GM18520 (cell line): ENCODE results near the gene FTL.
A peak's percentile ranks its signal among the peaks of the same experiment; 100 is the strongest.

ENCODE experiments used
- ATAC-seq: cut with Tn5 transposase; IDR thresholded peaks from one replicate; pipeline ENCODE4 v1.9.1; 2021; ENCODE audit not compliant: unreplicated experiment

FTL gene

GRCh38 chr19:48991011-48991609 lies 26.0 kb downstream of the FTL start:
- ATAC-seq, result no peak

DNA sequence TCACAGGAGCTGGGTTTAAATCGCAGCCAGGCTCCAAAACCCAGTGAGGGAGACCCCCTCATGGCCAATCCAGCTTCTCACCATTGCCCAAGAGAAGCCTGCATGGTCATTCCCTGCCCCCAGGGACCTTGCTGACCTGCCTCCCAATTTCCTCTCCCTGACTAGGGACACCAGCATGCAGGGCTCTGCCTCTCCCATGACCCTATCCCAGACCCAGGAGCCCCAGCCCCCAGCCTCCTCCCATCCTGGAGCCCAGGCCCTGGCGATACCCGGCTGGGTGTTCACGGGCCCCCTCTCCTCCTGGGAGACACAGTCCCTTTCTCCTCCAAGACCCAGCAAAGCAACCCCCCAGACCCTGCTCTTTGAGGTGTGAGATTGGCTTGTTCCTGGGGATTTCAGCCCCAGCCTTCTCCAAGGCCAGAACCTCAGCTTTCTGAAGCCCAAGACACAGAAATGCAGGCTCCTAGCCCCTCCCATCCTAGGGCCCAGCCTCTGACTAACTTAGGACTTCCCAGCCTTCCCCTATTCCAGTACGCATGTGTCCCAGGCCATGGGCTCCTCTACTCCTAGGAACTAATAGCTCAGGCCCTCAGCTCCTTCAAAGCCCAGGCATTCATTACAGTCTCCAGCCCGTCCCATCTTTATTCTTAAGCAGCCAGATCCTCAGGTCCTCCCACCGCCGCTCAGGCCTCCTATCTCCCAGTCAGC lies 26.9 kb downstream of the FTL start:
- no peak for ATAC-seq

DNA sequence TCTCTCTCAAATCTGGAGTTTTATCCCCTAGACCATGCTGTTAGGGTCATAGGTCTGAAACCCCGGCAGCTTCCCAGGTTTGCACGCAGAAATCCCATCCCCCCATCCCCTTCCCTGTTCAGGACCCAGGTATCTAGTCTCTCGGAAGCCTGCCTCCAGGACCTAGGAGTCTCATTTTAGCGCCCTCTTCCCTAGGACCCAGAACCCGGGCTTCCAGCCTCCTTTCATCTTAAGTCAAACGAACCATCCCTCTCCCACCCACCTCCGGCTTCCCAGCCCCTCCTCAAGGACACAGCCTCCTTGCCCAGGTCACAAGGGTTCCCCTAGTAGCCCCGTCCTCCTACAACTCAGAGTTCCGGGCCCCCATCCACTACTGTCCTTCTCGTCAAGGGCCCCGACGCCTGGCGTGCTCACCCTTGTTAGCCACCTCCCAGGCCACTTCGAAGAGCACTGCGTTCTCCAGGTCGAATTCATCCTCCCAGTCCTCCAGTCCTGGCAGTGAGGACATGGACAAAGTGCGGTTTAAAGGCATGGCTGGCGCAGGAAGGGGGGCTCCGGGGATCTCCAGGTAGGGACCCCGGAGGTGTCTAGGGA lies 27.6 kb downstream of the FTL start:
- no peak for ATAC-seq

GRCh38 chr19:48993175-48994034 lies 28.3 kb downstream of the FTL start, which contains the start of the genes GYS1 and RUVBL2:
Gene GYS1, minus strand, starts transcription at chr19:48993309. Its CDS starts 197 bp downstream, at chr19:48993112.
Gene RUVBL2, plus strand, starts transcription at chr19:48993887. Its CDS starts 25 bp downstream, at chr19:48993912.
- peak; percentile 85 for ATAC-seq

DNA sequence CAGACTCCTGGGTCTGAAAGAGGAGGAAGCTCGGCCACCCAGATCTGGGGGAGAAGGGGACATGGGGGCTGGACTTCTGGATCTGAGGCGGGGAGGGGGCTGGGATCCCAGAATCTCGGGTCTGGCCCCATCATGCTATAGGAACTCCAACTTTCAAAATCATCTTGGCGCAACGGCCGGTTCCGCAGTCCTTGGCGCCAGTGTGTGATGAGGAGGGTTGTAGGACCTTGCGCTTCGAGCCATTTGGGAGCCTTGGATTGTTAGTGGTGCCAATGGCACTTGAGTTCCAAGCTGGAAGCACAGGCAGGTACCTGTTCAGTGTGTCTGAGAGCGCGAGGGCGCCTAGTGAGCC lies 28.9 kb downstream of the FTL start:
- no peak for ATAC-seq

DNA sequence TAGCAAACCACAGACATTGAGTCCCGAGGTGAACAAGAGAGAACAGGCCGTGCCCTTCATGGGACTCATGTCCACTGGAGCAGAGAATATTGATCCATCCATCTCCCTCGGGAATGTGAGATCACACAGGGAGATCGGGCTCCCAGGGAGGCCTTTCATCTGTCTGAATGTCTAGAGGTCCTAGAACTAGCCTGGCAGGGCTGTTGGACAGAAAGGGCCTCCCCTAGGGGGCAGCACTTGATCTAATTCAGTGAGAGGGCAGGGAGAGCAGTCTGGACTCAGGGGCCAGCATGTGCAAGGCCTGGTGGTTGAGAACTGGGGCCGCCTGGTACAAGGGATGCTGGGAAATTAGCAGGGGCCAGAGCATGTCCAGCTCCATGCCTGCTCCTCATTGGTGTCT lies 32.9 kb downstream of the FTL start:
- no peak for ATAC-seq

GRCh38 chr19:48999481-49000325 lies 34.6 kb downstream of the FTL start:
- ATAC-seq, result no peak

DNA sequence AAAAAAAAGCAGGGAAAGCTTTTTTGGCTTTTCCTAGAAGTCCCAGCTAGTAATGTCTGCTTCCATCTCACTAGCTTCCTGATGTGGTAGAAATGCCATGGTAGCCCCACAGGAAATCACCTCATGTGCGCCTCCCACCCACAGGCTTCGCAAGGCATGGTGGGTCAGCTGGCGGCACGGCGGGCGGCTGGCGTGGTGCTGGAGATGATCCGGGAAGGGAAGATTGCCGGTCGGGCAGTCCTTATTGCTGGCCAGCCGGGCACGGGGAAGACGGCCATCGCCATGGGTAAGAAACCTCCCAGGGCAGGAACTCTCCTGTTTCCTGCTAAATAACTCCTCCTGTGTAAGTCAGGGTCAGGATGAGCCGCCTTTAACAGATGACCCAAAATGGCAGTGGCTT lies 39.0 kb downstream of the FTL start:
- ATAC-seq, result no peak

DNA sequence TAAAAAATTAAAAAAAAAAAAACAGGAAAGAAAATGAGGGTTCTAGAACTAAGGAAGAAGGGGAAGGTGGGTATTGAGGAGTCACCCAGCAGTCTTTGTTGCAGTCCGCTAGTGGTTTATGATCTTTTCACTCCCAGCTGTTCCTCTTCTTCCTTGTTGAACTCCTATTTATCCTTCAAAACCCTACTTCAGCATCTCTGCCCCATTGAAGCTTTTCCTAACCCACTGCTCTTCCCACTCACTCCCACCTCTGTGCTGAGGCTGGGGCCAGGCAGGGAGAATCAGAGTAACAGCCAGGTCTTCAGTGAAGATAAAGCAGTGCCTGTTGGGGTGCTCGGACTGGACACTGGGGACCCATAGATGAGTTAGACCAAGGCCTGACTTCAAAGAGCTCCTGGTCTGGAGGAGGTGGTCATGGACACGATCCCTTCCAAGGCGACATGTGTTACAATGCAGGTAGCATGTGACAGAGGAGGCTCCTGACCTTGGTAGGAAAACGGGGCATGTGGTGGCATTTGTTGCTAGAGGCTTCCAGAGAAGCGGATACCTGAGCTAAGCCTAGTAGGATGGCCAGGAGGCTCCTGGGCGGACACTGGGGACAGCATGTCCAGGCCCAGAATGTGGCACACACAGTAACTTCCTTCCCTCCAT lies 40.0 kb downstream of the FTL start:
- ATAC-seq, result no peak

DNA sequence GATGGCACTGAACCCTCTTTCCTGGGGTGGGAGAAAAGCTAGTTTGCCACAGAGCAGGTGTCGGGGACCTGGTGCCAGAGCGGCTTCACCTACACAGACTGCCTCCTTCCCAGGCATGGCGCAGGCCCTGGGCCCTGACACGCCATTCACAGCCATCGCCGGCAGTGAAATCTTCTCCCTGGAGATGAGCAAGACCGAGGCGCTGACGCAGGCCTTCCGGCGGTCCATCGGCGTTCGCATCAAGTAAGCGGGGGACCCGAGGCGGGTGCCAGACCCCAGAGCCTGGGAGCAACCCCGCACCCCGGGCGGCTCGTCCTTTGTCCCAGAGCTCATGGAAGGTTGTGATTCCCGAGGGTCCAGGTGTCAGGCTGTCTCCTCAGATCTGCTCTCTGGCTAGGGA lies 41.8 kb downstream of the FTL start:
- no peak for ATAC-seq

DNA sequence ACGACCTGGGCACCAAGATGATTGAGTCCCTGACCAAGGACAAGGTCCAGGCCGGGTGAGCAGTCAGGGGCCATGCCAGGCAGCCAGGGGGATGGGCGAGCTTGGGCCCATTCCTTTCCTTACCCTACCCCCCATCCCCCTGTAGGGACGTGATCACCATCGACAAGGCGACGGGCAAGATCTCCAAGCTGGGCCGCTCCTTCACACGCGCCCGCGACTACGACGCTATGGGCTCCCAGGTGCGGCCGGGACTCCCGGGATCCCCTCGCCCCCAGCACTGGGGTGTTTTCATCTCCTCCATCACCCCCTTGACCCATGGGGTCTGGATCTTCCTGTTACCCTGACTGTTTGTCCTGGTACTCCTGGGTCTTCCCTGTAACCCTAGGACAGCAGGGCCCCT lies 44.7 kb downstream of the FTL start:
- ATAC-seq, result no peak

DNA sequence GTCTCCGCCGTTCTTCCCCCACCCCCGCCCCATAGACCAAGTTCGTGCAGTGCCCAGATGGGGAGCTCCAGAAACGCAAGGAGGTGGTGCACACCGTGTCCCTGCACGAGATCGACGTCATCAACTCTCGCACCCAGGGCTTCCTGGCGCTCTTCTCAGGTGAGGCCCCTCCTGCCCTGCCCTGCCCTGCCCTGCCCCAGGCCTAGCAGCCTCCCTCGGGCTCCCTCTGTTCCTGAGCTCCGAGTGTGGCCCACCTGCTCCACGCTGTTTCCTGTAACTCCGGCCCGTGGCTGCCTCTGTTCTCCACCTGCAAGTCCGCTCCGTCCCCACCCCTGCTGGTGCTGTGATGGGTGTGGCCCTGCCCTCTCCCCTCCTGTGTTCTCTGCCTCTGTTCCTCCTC lies 45.3 kb downstream of the FTL start:
- no peak for ATAC-seq

DNA sequence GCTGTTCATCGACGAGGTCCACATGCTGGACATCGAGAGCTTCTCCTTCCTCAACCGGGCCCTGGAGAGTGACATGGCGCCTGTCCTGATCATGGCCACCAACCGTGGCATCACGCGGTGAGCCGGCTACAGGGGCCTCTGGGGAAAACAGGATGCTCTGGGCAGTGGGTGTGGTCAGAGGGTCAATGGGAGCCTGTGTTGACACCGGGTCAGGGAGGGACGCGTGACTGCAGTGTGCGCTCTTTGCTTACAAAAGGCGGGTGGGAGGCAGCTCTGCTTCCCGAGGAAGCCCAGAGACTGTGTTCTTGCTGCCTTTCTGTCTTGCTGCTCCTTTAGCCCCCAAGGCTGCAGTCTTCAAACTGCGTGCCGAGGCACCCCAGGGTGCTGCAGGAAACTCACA lies 46.1 kb downstream of the FTL start:
- no peak for ATAC-seq

GRCh38 chr19:49014123-49014869 lies 49.2 kb downstream of the FTL start:
- ATAC-seq, result no peak

DNA sequence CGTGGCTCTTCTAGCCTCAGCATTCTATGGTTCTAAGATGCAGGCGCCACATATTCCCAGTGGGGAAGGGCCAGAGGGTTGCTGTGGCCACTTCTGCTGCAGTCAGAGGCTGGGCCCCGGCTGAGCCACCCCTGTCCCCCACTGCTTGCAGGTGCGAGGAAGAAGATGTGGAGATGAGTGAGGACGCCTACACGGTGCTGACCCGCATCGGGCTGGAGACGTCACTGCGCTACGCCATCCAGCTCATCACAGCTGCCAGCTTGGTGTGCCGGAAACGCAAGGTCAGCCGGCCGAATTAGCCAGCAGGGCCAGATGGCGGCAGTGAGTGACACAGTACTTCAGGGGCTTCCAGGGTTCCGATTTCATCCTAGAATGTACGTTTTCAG lies 49.8 kb downstream of the FTL start:
- no peak for ATAC-seq

DNA sequence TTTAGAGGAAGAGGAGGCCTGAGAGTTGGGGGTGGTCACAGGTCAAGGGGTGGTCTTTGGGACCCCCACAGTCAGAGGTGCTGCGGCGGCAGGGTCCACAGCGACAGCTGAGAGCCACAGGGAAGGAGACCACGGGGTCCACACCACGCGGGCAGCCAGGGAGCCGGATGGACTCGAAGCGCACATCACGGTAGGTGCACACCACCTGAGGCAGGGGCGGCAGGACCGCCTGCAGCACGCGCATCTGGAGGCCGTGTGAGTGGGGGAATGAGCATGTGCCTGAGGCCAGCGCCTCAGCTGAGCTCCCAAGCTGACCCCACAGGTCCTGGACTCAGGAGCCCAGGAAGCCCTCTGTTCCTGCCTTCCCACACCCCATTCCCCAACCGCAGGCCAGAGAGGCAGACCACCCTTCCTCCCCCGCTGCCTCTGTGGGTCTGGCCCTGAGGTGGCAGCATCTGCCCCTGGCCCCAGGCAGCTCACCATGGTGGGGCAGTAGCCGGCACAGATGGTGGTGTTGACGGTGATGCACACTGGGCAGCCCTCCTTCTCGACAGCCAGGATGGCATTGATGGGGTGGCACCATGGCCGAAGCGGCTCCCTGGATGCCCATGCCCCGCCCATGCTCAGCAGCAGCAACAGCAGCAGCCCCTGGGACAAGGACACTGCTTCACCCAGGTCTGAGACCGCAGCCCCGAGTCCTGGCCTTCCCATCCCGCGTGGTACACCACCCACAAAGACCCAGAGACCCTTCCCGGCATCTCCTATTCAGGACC lies 51.1 kb downstream of the FTL start:
- no peak for ATAC-seq
